ENCODE results near the gene TMEM9B. TPM values are rescaled to one million over a fixed set of nuclear protein-coding genes. Genes with fewer than 3 reads are reported as not detected.
A peak's percentile ranks its signal among the peaks of the same experiment; 100 is the strongest.

TMEM9B gene
- polyA plus RNA-seq, 2 of the 4 experiments (the other 2 are of a cell fraction), result 35.1 to 47.3 TPM

GRCh38 chr11:8967184-8967583 lies 2.9 kb upstream of the TMEM9B start (continued):
- TF ChIP-seq E2F6 (IDR thresholded peaks at IDR 0.05; ENCODE audit: borderline replicate concordance, low read depth) (no peak), MYC (IDR thresholded peaks at IDR 0.05; ENCODE audit: borderline replicate concordance, low read length) (no peak), EHMT2 (IDR thresholded peaks at IDR 0.05; ENCODE audit: low read depth) (no peak), HOXB13 (CRISPR knock-in tag; IDR thresholded peaks at IDR 0.05; ENCODE audit: low read depth) (no peak), GATA3 (IDR thresholded peaks at IDR 0.05; ENCODE audit: borderline replicate concordance) (no peak), RARB (CRISPR knock-in tag; IDR thresholded peaks at IDR 0.05) (no peak), HES2 (IDR thresholded peaks at IDR 0.05) (no peak), BCL3 (IDR thresholded peaks at IDR 0.05) (no peak), ATOH8 (CRISPR knock-in tag; IDR thresholded peaks at IDR 0.05; ENCODE audit: low read depth) (no peak), SMC3 (IDR thresholded peaks at IDR 0.05) (no peak)

- TF ChIP-seq PHF8 (IDR thresholded peaks at IDR 0.05; ENCODE audit: borderline replicate concordance, low read depth) (no peak), KDM1A (IDR thresholded peaks at IDR 0.05; ENCODE audit: low read depth) (no peak), NFE2L2 (conservative IDR thresholded peaks at IDR 0.05; ENCODE audit: low read length) (no peak), ZFP36 (IDR thresholded peaks at IDR 0.05; ENCODE audit: borderline replicate concordance, partially characterized antibody) (no peak), KDM5A (IDR thresholded peaks at IDR 0.05) (no peak), HDAC2 (IDR thresholded peaks at IDR 0.05) (no peak), RNF2 (IDR thresholded peaks at IDR 0.05; ENCODE audit: borderline replicate concordance, low read depth) (no peak), POLR2A (IDR thresholded peaks at IDR 0.05; ENCODE audit: low read length) (no peak), HOXB5 (CRISPR knock-in tag; IDR thresholded peaks at IDR 0.05) (no peak), ATOH8 (CRISPR knock-in tag; IDR thresholded peaks at IDR 0.05; ENCODE audit: low read depth) (no peak), JUN (IDR thresholded peaks at IDR 0.05) (no peak), MYC (IDR thresholded peaks at IDR 0.05; ENCODE audit: borderline replicate concordance, low read length) (no peak), CHD4 (IDR thresholded peaks at IDR 0.05; ENCODE audit: borderline replicate concordance) (no peak), CHD2 (IDR thresholded peaks at IDR 0.05; ENCODE audit: low read length, partially characterized antibody) (no peak), BCL3 (IDR thresholded peaks at IDR 0.05) (no peak)
- ChIA-PET POLR2A (interaction anchor here (0.6 to 1.8 kb wide), 10 partner anchors 9 to 649 kb away, joined by 3 to 12 read pairs (median 4); partner anchors contain the start of genes RPL27A and TRIM66), CTCF (interaction anchor here (0.6 to 2.4 kb wide), 7 partner anchors 8 to 174 kb away, joined by 3 to 9 read pairs (median 3); no protein-coding TSS in a partner anchor)
- Histone ChIP-seq H3K4me2 (peak overlapping the region; percentile 90), H3K4me3 (peak overlapping the region; percentile 78), H3K27ac (peak overlapping the region; percentile 96), H3K4me1 (peaks cover 28% of the 10 kb centered on the region), H3K9me3 (no peaks in the 10 kb centered on the region)
- DNase-seq (ENCODE audit: low read depth in 1 of 2, low spot score in 1 of 2), result peak; percentile 69 to 83
- ATAC-seq, result peak; percentile 82 to 85
- no peak for FAIRE-seq
- WGBS (ENCODE audit: missing lambda C conversion rate), result 7% methylated on average over 24 of the region's 39 CpGs
Measured at GRCh38 chr11:8963569-8964323, 496 bp downstream of the TMEM9B start.

Measured in A549 (cell line).